DND-41 (cell line): ENCODE results near the gene GDI2.
"Not testable (repeated sequence)": the region's sequence is repeated elsewhere in the genome, so short reads cannot be mapped to it uniquely, and the experiment has no call there.

Experiments
- ATAC-seq: fragments of 200-7000 bp; cut with Tn5 transposase; 3 replicates; pipeline ENCODE4 v1.9.1; 2021; ENCODE audit warnings: low read depth; ENCODE audit not compliant: insufficient read depth
- DNase-seq: peaks from one replicate; pipeline ENCODE4 v3.0.0-alpha.2; 2020
- H2AFZ ChIP-seq: 2 replicates; pipeline ENCODE4 v1.6.0; 2012; ENCODE audit warnings: low read depth, low read length
- H3K27ac ChIP-seq: 2 replicates; pipeline ENCODE4 v1.5.1; 2012; ENCODE audit warnings: low read length, inconsistent platforms
- H3K27me3 ChIP-seq: fragments of 200-600 bp; sonication (generic); 2 replicates; pipeline ENCODE4 v1.6.0; 2012; ENCODE audit warnings: low read length, mild to moderate bottlenecking, inconsistent platforms; ENCODE audit not compliant: insufficient read depth, poor library complexity
- H3K36me3 ChIP-seq: 2 replicates; pipeline ENCODE4 v1.5.1; 2012; ENCODE audit warnings: low read length, inconsistent platforms; ENCODE audit not compliant: insufficient read depth
- H3K4me1 ChIP-seq: 2 replicates; pipeline ENCODE4 v1.5.1; 2012; ENCODE audit warnings: mild to moderate bottlenecking, low read length; ENCODE audit not compliant: insufficient read depth
- H3K4me2 ChIP-seq: 2 replicates; pipeline ENCODE4 v1.6.0; 2012; ENCODE audit warnings: mild to moderate bottlenecking, moderate library complexity, low read length, inconsistent platforms; ENCODE audit not compliant: insufficient read depth
- H3K4me3 ChIP-seq, 2 experiments: fragments of 200-600 bp in 1 of 2; shearing (Covaris generic) in 1 of 2; 2 replicates each; pipeline ENCODE4 v1.5.1; 2012 to 2016; ENCODE audit warnings: inconsistent platforms in 2 of 2, low read length in 2 of 2, mild to moderate bottlenecking in 2 of 2, low read depth in 1 of 2, moderate library complexity in 1 of 2
- H3K79me2 ChIP-seq: 2 replicates; pipeline ENCODE4 v1.6.0; 2012; ENCODE audit warnings: low read length, inconsistent platforms; ENCODE audit not compliant: insufficient read depth
- H3K9ac ChIP-seq: 2 replicates; pipeline ENCODE4 v1.6.0; 2012; ENCODE audit warnings: low read depth, mild to moderate bottlenecking, inconsistent platforms, low read length, moderate library complexity
- H3K9me3 ChIP-seq: 2 replicates; pipeline ENCODE4 v1.5.1; 2012; ENCODE audit warnings: low read length, moderate library complexity, mild to moderate bottlenecking, inconsistent platforms; ENCODE audit not compliant: insufficient read depth, severe bottlenecking
- H4K20me1 ChIP-seq: 2 replicates; pipeline ENCODE4 v1.6.0; 2012; ENCODE audit warnings: low read length; ENCODE audit not compliant: insufficient read depth
- EZH2 ChIP-seq: IDR thresholded peaks from 3 replicates; pipeline ENCODE4 v1.6.1; 2012; ENCODE audit warnings: borderline replicate concordance, low read depth, mild to moderate bottlenecking, moderate library complexity, low read length, inconsistent platforms; ENCODE audit not compliant: severe bottlenecking
- TF ChIP-seq, protein P1 (sequence below): IDR thresholded peaks from 2 replicates; pipeline ENCODE4 v1.5.1; 2012; ENCODE audit warnings: borderline replicate concordance, low read length, moderate library complexity, mild to moderate bottlenecking; ENCODE audit not compliant: poor library complexity, severe bottlenecking; ENCODE audit errors: extremely low read depth

Gene GDI2

GRCh38 chr10:5840314-5841307 lies 27.4 kb upstream of the GDI2 start:
- H3K9ac ChIP-seq, result no peak overlapping the region
- H3K27ac ChIP-seq, result no peak overlapping the region
- TF ChIP-seq EZH2, result no peak
- TF ChIP-seq, protein P1, sequence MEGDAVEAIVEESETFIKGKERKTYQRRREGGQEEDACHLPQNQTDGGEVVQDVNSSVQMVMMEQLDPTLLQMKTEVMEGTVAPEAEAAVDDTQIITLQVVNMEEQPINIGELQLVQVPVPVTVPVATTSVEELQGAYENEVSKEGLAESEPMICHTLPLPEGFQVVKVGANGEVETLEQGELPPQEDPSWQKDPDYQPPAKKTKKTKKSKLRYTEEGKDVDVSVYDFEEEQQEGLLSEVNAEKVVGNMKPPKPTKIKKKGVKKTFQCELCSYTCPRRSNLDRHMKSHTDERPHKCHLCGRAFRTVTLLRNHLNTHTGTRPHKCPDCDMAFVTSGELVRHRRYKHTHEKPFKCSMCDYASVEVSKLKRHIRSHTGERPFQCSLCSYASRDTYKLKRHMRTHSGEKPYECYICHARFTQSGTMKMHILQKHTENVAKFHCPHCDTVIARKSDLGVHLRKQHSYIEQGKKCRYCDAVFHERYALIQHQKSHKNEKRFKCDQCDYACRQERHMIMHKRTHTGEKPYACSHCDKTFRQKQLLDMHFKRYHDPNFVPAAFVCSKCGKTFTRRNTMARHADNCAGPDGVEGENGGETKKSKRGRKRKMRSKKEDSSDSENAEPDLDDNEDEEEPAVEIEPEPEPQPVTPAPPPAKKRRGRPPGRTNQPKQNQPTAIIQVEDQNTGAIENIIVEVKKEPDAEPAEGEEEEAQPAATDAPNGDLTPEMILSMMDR, result no peak
- no peak overlapping the region for H3K4me3 ChIP-seq
- no peaks in the 10 kb centered on the region for H3K79me2 ChIP-seq
- DNase-seq, result no peak
- H4K20me1 ChIP-seq, result no peaks in the 10 kb centered on the region
- no peak overlapping the region for H2AFZ ChIP-seq
- ATAC-seq, result no peak
- no peaks in the 10 kb centered on the region for H3K4me1 ChIP-seq
- no peaks in the 10 kb centered on the region for H3K9me3 ChIP-seq
- no peaks in the 10 kb centered on the region for H3K36me3 ChIP-seq
- H3K4me2 ChIP-seq, result no peak overlapping the region
- H3K27me3 ChIP-seq, result no peaks in the 10 kb centered on the region

DNA sequence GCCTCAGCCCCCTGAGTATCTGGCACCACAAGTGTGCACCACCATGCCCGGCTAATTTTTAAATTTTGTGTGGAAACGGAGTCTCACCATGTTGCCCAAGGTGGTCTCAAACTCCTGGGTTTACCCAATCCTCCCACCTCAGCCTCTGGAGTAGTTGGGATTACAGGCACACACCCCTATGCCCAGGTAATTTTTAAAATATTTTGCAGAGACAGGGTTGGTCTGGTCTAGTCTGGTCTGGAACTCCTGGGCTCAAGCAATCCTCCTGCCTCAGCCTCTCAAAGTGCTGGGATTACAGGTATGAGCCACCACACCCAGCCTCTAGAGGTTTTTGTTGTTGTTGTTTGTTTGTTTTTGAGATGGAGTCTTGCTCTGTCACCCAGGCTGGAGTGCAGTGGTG lies 22.9 kb upstream of the GDI2 start:
- not testable (repeated sequence) for ATAC-seq, H3K4me1 ChIP-seq

GRCh38 chr10:5835446-5836095 lies 22.3 kb upstream of the GDI2 start:
- ATAC-seq, result no peak
- no peak overlapping the region for H3K9ac ChIP-seq
- TF ChIP-seq, protein P1, result no peak
- TF ChIP-seq EZH2, result no peak
- H3K4me1 ChIP-seq, result no peaks in the 10 kb centered on the region
- H3K9me3 ChIP-seq, result no peaks in the 10 kb centered on the region
- no peaks in the 10 kb centered on the region for H3K36me3 ChIP-seq
- no peak overlapping the region for H3K4me3 ChIP-seq
- no peaks in the 10 kb centered on the region for H4K20me1 ChIP-seq
- no peaks in the 10 kb centered on the region for H3K79me2 ChIP-seq
- no peak overlapping the region for H3K4me2 ChIP-seq
- no peak for DNase-seq
- no peak overlapping the region for H3K27ac ChIP-seq
- no peak overlapping the region for H2AFZ ChIP-seq
- no peaks in the 10 kb centered on the region for H3K27me3 ChIP-seq

More for the DNA sequence above, 22.9 kb upstream of the GDI2 start:
- H4K20me1 ChIP-seq, H3K9me3 ChIP-seq, H3K27me3 ChIP-seq, H3K4me2 ChIP-seq, H3K27ac ChIP-seq, H3K9ac ChIP-seq, H2AFZ ChIP-seq, DNase-seq, H3K79me2 ChIP-seq, H3K36me3 ChIP-seq, H3K4me3 ChIP-seq: not testable (repeated sequence)

- Histone ChIP-seq H3K9ac (no peak overlapping the region), H3K79me2 (no peaks in the 10 kb centered on the region), H2AFZ (no peak overlapping the region), H3K36me3 (no peaks in the 10 kb centered on the region), H3K27ac (no peak overlapping the region), H3K4me2 (no peak overlapping the region), H3K9me3 (no peaks in the 10 kb centered on the region), H3K27me3 (no peaks in the 10 kb centered on the region), H3K4me1 (no peaks in the 10 kb centered on the region), H4K20me1 (no peaks in the 10 kb centered on the region), H3K4me3 (no peak overlapping the region)
- ATAC-seq (no peak), DNase-seq (no peak)
- TF ChIP-seq, protein P1, result no peak
- no peak for TF ChIP-seq EZH2
These were observed 20.6 kb upstream of the GDI2 start for GRCh38 chr10:5833814-5834213.
